ENCODE data around the gene CORO2B.

Gene CORO2B

DNA sequence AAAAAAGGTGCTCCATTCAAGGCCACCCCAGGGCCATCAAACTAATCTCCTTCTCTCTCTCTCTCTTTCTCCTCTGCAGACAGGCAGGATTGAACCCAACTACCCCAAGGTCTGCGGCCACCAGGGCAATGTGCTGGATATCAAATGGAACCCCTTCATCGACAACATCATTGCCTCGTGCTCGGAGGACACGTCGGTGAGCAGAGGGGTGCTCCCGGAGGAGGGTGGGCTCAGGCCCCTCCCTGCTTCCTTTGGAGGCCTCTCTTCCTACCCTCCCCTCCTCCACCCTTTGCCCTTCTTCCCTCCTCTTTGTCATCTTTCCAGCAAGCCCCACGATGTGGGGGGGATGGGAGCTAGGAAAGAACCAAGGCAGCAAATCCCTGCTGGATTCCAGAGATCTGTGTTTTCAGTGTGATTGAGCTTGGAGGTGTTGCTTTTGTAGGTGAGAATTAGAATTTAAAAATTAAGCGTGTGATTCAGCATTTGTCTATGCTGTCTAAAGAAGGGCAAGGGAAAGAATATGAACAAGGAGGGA is 116.3 kb downstream of the CORO2B start:
- TF ChIP-seq EZH2 (IDR thresholded peaks at IDR 0.05): no peak
- no peak for TF ChIP-seq POLR2AphosphoS5 (IDR thresholded peaks at IDR 0.05; ENCODE audit: borderline replicate concordance, low read depth, low read length)
- no peak for TF ChIP-seq FOXP2 (optimal IDR thresholded peaks at IDR 0.05; ENCODE audit: control extremely low read depth, extremely low read length, insufficient read depth)
- Histone ChIP-seq H3K4me3 (no peak overlapping the region), H3K36me3 (ENCODE audit: insufficient read depth, low read length) (no peaks in the 10 kb centered on the region), H3K9me3 (ENCODE audit: low read depth, low read length) (no peaks in the 10 kb centered on the region), H3K9ac (ENCODE audit: insufficient read length) (no peak overlapping the region), H3K27ac (no peak overlapping the region)
- DNase-seq (ENCODE audit: low read depth, low spot score): no peak

DNA sequence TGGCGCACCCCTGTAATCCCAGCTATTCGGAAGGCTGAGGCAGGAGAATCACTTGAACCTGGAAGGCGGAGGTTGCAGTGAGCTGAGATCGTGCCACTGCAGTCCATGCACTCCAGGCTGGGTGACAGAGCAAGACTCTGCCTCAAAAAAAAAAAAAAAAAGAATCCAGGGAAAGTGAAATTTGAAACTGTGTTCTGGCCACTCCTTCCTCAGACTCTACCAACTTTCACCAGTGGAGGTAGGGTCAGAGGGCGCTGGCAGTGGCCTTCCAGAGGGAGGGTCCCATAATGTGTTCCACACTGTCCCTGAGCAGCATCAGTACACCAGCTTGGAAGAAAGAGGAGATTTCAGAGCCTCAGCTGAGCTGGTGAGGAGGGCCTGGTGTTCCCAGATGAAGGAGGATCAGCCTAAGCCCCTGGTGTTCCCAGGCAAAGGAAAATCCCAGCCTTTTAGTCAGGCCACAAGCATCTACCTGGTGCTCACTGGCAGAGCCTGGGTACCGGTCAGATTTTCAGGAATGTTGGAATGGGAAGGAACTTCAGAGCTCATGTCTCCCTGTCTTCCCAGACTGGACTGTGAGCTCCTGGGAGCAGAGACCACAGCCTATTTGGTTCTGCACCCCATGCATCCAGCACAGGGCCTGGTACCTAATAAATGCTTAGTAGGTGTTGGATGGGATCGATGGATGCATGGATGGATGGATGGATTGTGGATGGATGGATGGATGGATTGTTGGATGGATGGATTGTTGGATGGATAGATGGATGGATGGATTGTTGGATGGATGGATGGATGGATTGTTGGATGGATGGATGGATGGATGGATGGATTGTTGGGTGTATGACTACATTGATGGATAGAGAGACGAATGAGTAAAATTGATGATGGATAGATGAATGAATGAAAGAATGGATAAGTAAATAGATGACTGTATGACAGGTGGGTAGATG is 117.9 kb downstream of the CORO2B start:
- TF ChIP-seq POLR2AphosphoS5 (IDR thresholded peaks at IDR 0.05; ENCODE audit: borderline replicate concordance, low read depth, low read length) (no peak), FOXP2 (optimal IDR thresholded peaks at IDR 0.05; ENCODE audit: control extremely low read depth, extremely low read length, insufficient read depth) (no peak), EZH2 (IDR thresholded peaks at IDR 0.05) (no peak)
- Histone ChIP-seq H3K9me3 (ENCODE audit: low read depth, low read length) (no peaks in the 10 kb centered on the region), H3K9ac (ENCODE audit: insufficient read length) (no peak overlapping the region), H3K4me3 (no peak overlapping the region), H3K36me3 (ENCODE audit: insufficient read depth, low read length) (no peaks in the 10 kb centered on the region), H3K27ac (no peak overlapping the region)
- DNase-seq (ENCODE audit: low read depth, low spot score): no peak

DNA sequence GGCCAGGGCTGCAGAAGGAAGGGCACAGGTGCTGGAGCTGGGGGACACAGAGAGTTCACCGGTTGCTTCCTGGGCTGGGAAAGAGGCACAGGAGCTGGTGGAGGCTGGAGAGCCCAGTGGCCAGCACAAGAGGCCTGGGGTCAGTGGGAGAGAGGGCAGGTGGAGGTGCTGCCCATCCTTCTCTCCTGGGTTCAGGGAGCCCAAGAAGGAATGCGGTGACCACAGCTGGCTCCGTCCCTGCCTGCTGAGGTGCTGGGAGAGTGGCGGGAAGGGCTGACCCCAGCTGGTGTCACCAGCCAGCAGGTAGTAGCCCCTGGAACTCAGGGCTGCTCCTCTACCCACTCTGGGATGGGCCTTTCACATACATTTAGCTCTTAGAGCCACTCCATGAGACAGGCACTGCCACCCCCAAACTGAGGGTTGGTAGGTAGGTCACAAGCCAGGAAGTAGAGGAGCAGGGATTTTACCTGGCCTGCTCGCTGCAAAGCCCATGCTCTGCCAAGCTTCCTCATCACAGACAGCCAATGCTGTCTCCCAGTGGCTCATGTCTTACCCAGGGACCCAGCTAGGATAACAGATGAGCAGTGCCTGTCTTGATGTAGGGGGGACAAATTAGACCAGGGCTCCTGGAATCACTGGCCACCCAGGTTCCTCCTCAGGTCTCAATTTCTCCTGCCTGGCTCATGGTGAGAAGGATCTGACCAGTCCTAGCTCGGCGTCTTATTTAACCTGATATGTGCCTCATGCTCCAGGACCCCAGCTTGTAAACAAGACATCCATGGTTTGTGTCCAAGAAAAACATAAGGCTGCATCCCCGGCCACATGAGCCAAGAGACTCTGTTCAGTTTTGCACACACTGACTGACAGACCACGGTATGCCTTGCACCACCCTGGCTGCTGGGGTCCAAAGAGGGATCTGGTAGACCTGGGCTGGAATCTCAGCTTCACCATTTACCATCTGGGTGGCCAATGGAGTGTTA is 119.2 kb downstream of the CORO2B start:
- no peak overlapping the region for H3K27ac ChIP-seq
- H3K4me3 ChIP-seq: no peak overlapping the region
- TF ChIP-seq EZH2 (IDR thresholded peaks at IDR 0.05) (no peak), POLR2AphosphoS5 (IDR thresholded peaks at IDR 0.05; ENCODE audit: borderline replicate concordance, low read depth, low read length) (no peak), FOXP2 (optimal IDR thresholded peaks at IDR 0.05; ENCODE audit: control extremely low read depth, extremely low read length, insufficient read depth) (no peak)
- no peak overlapping the region for H3K9ac ChIP-seq (ENCODE audit: insufficient read length)
- no peaks in the 10 kb centered on the region for H3K9me3 ChIP-seq (ENCODE audit: low read depth, low read length)
- DNase-seq (ENCODE audit: low read depth, low spot score): no peak
- no peaks in the 10 kb centered on the region for H3K36me3 ChIP-seq (ENCODE audit: insufficient read depth, low read length)

DNA sequence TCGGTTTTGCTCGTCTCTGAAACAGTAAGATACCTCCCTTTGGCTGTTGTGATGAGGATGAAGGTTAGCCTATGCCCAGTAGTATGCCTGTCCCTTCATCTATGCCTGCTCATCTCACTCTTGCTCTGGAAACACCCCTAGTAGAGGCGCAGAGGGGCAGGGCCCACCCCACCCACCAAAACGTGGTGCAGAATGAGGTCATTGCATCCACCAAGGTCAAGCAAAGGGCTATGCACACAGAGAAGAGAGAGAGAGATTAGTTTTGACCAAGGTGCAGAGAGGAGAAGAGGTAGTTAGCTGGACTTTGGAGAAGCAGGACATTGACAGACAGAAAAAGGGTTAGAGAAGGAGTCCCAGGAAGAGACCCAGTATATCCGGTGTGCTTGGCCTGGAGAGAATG is 119.9 kb downstream of the CORO2B start:
- no peak overlapping the region for H3K9ac ChIP-seq (ENCODE audit: insufficient read length)
- no peak overlapping the region for H3K4me3 ChIP-seq
- no peak overlapping the region for H3K27ac ChIP-seq
- no peak for DNase-seq (ENCODE audit: low read depth, low spot score)
- no peaks in the 10 kb centered on the region for H3K9me3 ChIP-seq (ENCODE audit: low read depth, low read length)
- H3K36me3 ChIP-seq (ENCODE audit: insufficient read depth, low read length): no peaks in the 10 kb centered on the region
- no peak for TF ChIP-seq EZH2 (IDR thresholded peaks at IDR 0.05)
- no peak for TF ChIP-seq FOXP2 (optimal IDR thresholded peaks at IDR 0.05; ENCODE audit: control extremely low read depth, extremely low read length, insufficient read depth)
- TF ChIP-seq POLR2AphosphoS5 (IDR thresholded peaks at IDR 0.05; ENCODE audit: borderline replicate concordance, low read depth, low read length): no peak

DNA sequence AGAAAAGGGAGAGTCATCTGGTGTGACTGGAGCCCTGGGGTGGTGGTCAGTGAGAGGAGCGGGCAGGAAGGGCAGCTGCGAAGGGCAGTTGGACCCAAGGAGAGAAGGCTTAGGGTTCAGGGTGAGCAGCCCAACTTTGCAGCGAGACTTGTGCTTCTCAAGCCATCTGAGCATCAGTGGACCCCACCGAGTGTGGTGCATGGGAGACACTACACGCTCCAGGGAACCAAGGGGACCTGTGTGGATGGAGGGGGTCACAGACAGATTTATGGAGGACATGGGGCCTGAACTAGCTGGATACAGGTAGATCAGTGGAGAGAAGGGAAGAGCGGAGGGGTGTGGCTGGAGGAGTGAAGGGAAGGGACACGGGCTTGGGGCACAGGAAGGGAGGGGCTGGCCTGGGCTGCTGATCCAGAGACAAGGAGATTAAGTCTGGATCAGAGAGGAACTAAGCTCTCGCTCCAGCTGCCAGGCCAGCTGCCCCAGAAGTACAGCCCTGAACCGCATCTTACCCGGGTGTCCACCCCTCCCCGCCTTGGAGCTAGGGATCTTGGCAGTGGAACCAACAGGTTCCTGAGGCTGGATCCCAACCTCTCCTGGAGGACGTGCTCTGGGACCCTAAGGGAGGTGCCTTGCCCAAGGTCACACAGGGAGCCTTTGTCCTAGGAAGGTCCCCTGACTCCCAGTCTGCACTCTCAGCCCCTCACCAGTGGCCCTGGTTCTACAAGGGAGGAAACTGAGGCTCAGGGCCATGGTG is 120.5 kb downstream of the CORO2B start:
- H3K9ac ChIP-seq (ENCODE audit: insufficient read length): no peak overlapping the region
- no peaks in the 10 kb centered on the region for H3K9me3 ChIP-seq (ENCODE audit: low read depth, low read length)
- no peak for TF ChIP-seq EZH2 (IDR thresholded peaks at IDR 0.05)
- no peak for DNase-seq (ENCODE audit: low read depth, low spot score)
- no peak overlapping the region for H3K27ac ChIP-seq
- H3K4me3 ChIP-seq: no peak overlapping the region
- no peaks in the 10 kb centered on the region for H3K36me3 ChIP-seq (ENCODE audit: insufficient read depth, low read length)

DNA sequence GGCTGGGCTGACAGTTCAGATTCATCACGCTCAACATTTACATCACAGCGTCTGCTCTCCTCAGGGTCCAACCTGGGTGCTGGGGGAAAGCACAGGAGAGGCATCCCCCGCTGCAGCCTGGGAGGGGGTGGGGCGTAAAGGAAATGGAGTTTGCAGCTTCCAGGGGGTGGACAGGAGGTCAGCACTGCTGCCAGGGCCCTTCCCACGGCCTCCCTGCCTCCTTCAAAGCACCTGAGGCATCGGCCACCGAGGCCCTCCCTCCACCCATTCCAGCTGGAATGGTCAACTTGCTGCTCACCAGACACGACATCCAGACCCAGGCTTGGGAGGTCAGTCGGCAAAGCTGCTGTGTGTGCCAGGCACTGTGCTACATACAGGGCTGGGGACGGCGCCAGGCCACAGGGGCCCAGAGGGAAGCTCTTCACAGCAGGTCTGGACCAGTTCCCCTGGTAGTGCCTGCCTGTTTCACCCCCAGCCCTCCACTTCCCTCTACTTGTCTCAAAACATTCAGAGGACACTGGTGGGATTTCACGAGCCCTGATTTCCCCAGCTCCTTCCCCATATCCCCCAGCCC is 121.2 kb downstream of the CORO2B start:
- Histone ChIP-seq H3K9ac (ENCODE audit: insufficient read length) (no peak overlapping the region), H3K36me3 (ENCODE audit: insufficient read depth, low read length) (no peaks in the 10 kb centered on the region), H3K27ac (peak overlapping the region; percentile 77), H3K4me3 (peak overlapping the region; percentile 71), H3K9me3 (ENCODE audit: low read depth, low read length) (no peaks in the 10 kb centered on the region)
- DNase-seq (ENCODE audit: low read depth, low spot score): no peak
- no peak for TF ChIP-seq FOXP2 (optimal IDR thresholded peaks at IDR 0.05; ENCODE audit: control extremely low read depth, extremely low read length, insufficient read depth)
- no peak for TF ChIP-seq EZH2 (IDR thresholded peaks at IDR 0.05)
- TF ChIP-seq POLR2AphosphoS5 (IDR thresholded peaks at IDR 0.05; ENCODE audit: borderline replicate concordance, low read depth, low read length): no peak

DNA sequence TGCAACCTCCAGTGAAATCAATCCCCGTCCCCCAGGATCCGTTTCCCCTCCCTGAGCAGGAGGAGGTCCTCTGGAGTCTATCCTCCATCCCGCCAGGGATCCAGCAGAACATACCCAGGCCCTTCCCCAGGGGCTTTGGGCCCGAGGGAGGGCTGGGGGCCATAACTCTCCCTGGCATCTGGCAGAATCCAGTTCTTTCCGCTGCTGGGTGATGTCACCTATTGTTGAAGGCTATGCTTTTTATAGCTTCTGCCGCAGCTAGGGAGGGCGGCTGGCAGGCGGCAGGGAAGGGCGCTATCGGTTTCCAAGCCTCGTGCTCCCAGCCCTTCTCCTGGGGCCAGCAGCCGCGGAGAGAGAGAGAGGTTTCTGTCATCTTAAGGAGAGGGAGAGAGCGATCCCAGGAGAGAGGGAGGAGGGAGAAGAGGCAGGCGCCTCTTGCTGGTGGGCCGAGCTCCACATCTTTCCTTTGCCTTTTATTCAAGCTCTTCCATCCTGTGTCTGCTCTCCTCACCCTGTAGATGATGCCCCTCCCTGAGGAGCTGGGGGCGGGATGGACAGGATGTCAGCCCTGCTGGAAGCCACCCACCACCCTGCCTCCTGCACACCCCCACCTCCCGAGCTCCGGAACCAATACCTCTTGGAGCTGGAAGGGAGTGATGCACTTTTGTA is 121.8 kb downstream of the CORO2B start:
- peak; percentile 8 for DNase-seq (ENCODE audit: low read depth, low spot score)
- H3K4me3 ChIP-seq: peak overlapping the region; percentile 71
- TF ChIP-seq FOXP2 (optimal IDR thresholded peaks at IDR 0.05; ENCODE audit: control extremely low read depth, extremely low read length, insufficient read depth): no peak
- no peak for TF ChIP-seq EZH2 (IDR thresholded peaks at IDR 0.05)
- no peak for TF ChIP-seq POLR2AphosphoS5 (IDR thresholded peaks at IDR 0.05; ENCODE audit: borderline replicate concordance, low read depth, low read length)
- no peaks in the 10 kb centered on the region for H3K36me3 ChIP-seq (ENCODE audit: insufficient read depth, low read length)
- peak overlapping the region; percentile 77 for H3K27ac ChIP-seq
- H3K9ac ChIP-seq (ENCODE audit: insufficient read length): peak overlapping the region; percentile 51
- no peaks in the 10 kb centered on the region for H3K9me3 ChIP-seq (ENCODE audit: low read depth, low read length)

Measured in SK-N-MC (cell line).